ENCODE measurements around the gene RASSF9.

The RASSF9 gene

GRCh38 chr12:85865890-85866289, 29.7 kb upstream of the RASSF9 start:
- no peak overlapping the region for H3K4me3 ChIP-seq (ENCODE audit: low read depth, low read length)
- no peak for TF ChIP-seq CTCF (IDR thresholded peaks at IDR 0.05; ENCODE audit: control insufficient read depth, extremely low read depth, insufficient read depth)
- no peak for DNase-seq (ENCODE audit: low read depth)

- no peak overlapping the region for H3K4me3 ChIP-seq (ENCODE audit: low read depth, low read length)
- DNase-seq (ENCODE audit: low read depth), result no peak
- no peak for TF ChIP-seq CTCF (IDR thresholded peaks at IDR 0.05; ENCODE audit: control insufficient read depth, extremely low read depth, insufficient read depth)
Observed at GRCh38 chr12:85856966-85857365, 20.8 kb upstream of the RASSF9 start.

GRCh38 chr12:85855305-85855704, 19.1 kb upstream of the RASSF9 start:
- H3K4me3 ChIP-seq (ENCODE audit: low read depth, low read length), result no peak overlapping the region
- no peak for TF ChIP-seq CTCF (IDR thresholded peaks at IDR 0.05; ENCODE audit: control insufficient read depth, extremely low read depth, insufficient read depth)
- no peak for DNase-seq (ENCODE audit: low read depth)

- no peak for TF ChIP-seq CTCF (IDR thresholded peaks at IDR 0.05; ENCODE audit: control insufficient read depth, extremely low read depth, insufficient read depth)
- DNase-seq (ENCODE audit: low read depth), result no peak
- H3K4me3 ChIP-seq (ENCODE audit: low read depth, low read length), result no peak overlapping the region
Observed at GRCh38 chr12:85849344-85849743, 13.1 kb upstream of the RASSF9 start.

- TF ChIP-seq CTCF (IDR thresholded peaks at IDR 0.05; ENCODE audit: control insufficient read depth, extremely low read depth, insufficient read depth), result no peak
- H3K4me3 ChIP-seq (ENCODE audit: low read depth, low read length), result no peak overlapping the region
- DNase-seq (ENCODE audit: low read depth), result no peak
Observed at GRCh38 chr12:85843606-85844310, 7.5 kb upstream of the RASSF9 start.

- TF ChIP-seq CTCF (IDR thresholded peaks at IDR 0.05; ENCODE audit: control insufficient read depth, extremely low read depth, insufficient read depth), result no peak
- no peak for DNase-seq (ENCODE audit: low read depth)
- no peak overlapping the region for H3K4me3 ChIP-seq (ENCODE audit: low read depth, low read length)
Observed at GRCh38 chr12:85835426-85836196, 598 bp downstream of the RASSF9 start.

All from LNCaP clone FGC (cell line).